Posterior cingulate gyrus (tissue), 11 donors: ENCODE results near the gene EIF4EBP2.

Experiments
- DNase-seq, 10 donors: peaks; one replicate each; pipeline versions ENCODE4 v3.0.0 to v3.0.0-alpha.2; 2020 to 2021; ENCODE audit warnings: mixed read lengths in 3 of 10
- intact Hi-C: fragments of 100-400 bp; cut with DNase I; formaldehyde crosslinking; loops from one replicate; pipeline ENCODE4 v1.15.1; 2023

Gene EIF4EBP2

DNA sequence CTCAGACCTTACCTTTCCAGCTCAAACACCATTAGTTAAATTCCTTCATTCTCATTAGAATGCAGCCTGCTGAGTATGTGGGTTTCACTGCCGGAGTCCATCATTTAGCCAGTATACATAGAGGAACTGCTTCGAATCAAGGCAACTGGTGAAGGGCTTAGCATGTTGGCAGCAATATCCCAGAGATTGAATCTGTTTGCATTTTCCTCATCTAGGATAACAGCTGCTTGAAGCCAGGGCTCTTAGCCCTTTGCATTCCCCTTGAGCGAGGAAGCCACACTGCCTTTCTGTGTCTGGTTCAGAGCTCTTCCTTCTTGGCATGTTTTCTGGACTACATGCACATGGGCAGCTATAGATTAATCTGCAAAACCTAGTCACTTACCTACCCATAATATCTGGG, 22.9 kb downstream of the EIF4EBP2 start:
- intact Hi-C loops: no loop called here
- no peak for DNase-seq

DNA sequence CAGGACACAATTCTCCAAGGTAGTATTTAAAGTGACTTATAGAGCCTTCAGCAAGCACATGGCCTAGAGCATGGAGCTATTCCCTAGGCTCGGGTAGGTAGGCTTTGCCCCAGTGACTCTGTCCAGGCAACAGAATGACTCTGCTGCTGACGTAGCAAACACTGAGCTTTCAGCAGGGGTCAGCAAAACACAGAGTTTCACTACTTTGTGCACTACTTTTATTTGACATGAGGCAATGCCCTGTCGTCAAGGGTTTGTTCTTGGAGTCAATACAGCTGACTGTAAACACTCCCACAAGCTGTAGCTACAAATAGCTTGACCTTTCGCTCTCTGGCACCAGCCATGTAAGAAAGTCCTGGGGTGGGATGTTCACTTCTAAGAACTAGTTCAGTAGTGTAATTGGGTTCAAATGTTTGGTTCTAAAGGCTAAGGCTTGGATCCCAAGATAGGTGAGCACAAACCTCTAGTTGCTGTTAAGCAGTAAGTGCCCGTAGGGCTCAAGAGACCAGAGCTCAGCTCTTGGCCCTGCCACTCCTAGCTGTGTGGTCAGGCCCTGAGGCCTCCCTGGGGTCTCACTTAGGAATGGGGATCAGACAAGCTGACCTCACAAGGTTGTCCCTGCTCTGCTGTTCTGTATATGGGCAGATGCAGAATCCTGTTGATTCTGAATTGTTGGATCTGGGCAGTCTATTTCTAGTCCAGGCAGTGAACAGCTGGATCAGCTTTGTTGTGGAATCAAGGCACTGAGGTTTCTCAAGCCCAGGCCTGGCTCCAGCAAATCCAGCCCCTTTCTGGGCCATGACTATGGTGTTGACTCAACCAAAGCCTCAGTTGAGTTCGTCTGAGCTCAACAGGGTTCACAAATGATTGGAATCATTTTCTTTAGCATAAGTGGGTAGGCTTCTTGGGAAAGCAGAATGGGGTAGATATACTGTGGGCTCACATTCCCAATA, 26.8 kb downstream of the EIF4EBP2 start:
- DNase-seq: peak in 2 of 10 donors; percentile 8 to 40
- intact Hi-C loops: no loop called here

DNA sequence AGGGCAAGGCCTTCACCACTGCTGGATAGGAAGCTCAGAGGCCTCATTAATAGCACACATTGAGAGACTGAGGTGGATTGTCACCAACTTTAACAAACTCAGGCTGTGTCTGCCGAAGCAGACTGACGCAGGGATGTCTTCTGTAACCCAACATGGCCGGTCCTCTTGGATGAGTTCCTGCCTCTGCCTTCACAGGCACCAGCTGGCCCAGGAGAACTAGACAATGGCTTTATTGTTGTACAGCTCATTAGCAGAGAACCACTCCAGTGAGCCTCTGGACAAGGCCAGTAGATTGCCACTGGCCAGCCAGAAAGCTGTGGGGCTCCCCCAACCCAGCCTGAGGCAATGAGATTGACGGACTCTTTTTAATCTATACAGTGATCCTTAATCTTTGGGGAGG, 28.2 kb downstream of the EIF4EBP2 start:
- DNase-seq: peak; percentile 28 to 92 (median 64)
- intact Hi-C loops: no loop called here

GRCh38 chr10:70432561-70433263, 28.8 kb downstream of the EIF4EBP2 start:
- DNase-seq: no peak
- intact Hi-C loops: no loop called here

DNA sequence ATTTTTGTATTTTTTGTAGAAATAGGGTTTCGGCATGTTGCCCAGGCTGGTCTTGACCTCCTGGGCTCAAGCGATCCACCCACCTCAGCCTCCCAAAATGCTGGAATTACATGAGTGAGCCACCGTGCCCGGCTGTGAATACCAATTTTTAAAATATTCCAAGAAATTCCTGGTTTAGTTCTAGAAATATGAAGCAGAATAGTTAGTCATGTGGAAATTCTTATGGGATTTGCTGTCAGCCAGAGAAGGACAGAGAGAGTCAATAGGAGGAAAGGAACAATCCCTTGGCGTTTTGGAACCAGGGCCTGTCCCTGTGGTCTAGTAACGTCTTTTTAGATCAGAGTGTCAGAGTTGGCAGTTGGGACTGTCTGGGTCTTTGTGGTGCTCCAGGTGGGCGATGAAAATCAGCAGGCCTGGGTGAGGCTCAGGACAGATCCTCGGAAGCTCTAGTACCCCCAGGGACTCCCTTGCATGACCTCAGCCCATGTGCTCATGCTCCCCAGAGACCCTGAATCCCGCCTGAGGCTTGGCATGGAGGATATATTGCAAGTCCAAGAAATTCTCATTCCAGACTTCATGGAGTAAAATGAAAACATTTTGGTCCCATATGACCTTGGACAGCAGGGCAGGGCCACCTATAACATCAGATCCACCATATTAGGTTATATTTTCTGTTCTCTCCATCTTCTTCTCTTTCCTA, 29.8 kb downstream of the EIF4EBP2 start:
- intact Hi-C loops: no loop called here
- DNase-seq: no peak

DNA sequence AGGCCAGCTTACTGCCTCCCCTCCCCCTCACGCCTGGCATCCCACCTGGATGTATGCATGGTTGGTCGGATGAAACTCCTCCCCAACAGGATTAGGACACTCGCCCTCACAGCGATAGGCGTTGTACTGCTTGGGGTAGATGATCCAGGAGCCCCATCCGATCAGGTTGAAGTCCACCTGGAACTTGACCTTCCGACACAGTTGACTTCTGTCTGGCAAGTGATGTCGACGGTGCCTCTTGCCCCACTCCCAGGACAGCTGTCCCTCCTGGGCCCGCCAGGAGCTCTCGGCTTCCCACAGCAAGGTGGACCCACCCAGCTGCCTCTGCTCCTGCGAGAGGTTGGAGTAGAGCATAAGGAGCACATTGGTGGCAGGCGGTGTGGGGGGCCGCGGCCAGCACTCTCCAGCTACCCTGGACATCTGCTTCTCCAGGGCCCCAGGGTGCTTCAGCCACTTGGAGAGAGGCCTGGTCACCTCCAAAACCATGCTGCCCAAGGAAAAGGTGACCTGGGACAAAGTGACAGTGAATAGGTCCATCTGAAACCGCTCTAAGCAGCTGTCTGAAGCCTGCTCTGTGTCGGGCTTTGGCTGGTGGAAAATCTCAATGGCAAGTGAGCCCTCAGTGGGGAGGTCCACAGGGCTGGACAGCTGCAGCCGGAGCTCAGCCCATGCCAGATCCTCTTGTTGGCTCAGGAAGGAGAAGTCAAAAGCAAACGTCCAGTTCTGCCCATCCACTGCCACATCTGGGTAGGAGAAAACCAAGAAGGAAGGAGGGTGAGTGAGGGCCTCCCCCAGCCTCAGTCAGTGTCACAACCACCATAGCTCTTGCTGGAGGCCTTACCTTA, 31.5 kb downstream of the EIF4EBP2 start:
- intact Hi-C loops: no loop called here
- DNase-seq: no peak

GRCh38 chr10:70437721-70438120, 33.8 kb downstream of the EIF4EBP2 start:
- intact Hi-C loops: no loop called here
- no peak for DNase-seq

DNA sequence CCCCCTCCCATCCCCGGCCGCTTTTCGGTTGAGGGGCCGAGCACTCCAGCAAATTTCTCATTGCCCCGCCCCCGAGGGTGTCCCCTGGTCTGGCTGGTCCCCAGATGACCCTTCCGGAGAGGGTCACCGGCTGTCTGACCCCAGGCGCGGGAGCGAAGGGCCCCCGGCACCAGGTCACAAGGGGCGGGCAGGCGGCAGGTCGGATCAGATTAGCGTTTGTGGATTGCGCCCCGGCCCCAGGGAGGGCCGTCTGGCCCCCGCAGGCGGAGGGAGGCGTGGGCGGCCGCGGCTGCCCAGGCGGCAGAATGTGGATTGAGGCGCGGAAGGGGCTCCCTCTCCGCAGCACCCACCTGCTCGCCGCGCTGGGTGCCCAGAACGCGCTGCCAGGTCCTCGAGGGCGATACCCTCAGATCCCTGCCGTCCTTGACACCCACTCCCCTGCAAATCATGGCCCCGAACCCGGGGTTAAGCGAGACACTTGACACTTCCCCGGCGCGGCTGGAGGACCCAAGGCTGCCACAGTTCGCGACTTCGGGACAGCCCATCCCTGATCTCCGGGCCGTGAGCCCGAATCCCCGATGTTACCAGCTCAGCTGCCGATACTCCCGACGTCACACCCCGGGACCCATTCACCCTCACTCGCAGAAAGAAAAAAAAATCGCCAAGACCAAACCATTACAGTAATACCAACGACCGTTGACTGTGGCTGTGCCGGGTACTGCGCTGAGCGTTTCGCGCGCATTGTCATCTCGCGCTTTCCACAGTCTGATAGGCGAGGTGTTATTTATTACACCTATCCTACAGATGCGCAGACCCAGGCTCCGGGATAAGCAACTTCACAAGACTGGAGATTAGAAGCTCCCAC, 36.6 kb downstream of the EIF4EBP2 start:
- intact Hi-C loops: no loop called here

GRCh38 chr10:70441161-70441894, 37.4 kb downstream of the EIF4EBP2 start, which contains the start of gene NODAL:
TSS of gene NODAL (minus strand) at chr10:70441681. CDS start at chr10:70441667, 14 bp downstream.
- intact Hi-C loops: no loop called here
- DNase-seq: no peak

More for the DNA sequence above, 36.6 kb downstream of the EIF4EBP2 start:
- DNase-seq: no peak

DNA sequence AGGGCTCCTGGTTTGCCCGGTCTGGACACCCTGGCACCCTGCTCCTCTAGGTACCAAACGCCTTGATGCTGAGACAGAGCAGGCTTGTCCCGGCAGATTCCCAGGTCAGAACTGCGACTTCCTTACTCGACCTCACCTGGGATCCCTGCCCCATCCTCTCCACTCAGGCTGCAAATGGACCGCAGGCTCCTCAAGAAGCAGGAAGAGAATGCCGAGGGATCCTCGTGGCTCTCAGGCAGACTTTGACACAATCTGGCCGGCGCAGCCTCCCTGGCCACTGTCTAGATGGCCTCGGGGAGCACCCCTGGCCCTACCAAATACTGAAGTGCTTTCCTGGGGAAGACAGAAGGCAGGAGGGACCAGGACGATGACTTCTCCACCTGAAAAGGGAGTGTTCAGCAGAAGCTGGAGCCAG, 38.0 kb downstream of the EIF4EBP2 start:
- no peak for DNase-seq
- intact Hi-C loops: no loop called here

DNA sequence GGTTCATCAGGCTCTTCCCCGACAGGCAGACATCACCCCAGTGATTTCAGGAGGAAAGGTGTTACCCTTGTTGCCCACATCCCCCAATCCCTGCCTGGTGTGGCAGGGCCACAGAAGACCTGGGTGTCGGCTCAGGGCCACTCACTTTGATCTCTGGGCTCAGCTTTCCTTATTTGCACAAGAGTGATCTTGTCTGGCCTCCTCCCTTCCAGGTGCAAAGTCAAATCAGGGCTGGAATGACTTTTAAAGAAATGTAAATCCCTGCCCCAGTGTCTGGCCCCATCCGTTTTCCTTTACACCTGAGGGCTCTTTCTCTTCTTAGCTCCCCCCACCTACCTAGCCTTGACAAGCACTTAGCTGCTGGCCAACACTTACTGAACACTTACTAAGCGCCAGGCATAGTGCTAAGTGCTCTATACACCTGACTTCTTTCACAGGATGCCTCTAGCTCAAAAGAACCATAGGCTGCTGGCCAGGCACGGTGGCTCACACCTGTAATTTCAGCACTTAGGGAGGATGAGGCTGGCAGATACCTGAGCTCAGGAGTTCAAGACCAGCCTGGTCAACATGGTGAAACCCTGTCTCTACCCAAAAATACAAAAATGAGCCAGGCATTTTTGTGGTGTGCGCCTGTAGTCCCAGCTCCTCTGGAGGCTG, 38.5 kb downstream of the EIF4EBP2 start:
- no peak for DNase-seq
- intact Hi-C loops: no loop called here

DNA sequence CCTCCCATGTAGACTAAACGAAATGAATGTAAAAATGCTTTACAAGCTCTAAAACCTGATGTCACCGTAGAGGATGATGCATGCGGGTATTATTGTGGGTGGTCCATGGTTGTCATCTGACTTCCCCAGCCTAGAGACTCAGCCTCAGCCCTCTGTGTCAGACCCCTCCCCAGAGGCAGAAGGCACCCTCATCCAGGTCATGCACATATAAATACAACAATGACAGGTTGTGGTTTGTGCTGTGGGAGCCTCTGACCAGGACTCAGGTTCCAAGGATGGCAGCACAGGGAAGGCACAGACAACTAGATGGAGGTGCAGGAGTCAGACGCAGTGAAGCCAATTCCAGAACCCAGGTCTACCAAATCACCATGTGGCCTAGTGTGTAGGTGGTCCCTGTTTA, 40.8 kb downstream of the EIF4EBP2 start:
- DNase-seq: no peak
- intact Hi-C loops: no loop called here

DNA sequence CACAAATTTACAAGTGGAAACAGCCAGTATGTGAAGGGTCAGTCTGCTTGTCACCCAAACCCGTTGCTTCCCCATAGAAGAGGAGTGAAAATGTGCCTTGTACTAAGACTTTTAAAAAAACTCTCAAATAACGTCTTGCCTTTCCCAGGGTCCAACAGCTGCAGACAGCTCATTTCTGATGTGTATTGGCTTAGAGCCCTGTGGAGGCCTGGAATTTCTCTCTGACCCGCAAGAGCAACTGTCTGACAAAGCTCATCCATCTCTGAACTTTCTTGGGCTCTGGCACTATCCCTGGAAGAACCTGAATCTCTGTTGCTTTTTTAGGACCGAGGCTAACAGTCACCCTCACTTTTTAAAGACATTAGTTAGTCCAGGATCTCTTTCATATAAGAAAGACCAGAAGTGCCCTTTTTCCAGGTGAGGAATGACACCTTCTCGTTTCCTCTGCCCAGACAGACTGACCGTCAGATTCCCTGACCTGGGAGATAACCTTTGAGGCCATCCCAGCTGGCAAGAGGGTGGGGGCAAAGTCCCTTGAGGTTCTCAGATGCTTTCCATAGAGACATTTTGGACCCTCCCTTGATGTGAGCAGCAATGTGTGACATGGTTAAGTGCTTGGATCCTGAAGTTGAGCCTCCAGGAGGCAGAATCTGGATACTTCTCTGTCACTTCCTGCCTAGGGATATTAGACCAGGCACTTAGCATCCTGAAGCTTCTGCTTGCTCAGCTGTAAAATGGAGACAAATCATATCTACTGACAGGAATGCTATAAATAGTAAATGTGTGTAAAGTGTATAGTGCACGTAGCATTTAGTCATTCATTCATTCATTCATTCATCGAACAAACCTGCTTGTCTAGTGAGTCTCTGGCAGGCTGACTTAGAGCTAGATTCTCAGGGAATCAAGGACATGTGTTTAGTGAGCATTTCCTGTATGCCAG, 42.0 kb downstream of the EIF4EBP2 start:
- intact Hi-C loops: no loop called here
- no peak for DNase-seq

DNA sequence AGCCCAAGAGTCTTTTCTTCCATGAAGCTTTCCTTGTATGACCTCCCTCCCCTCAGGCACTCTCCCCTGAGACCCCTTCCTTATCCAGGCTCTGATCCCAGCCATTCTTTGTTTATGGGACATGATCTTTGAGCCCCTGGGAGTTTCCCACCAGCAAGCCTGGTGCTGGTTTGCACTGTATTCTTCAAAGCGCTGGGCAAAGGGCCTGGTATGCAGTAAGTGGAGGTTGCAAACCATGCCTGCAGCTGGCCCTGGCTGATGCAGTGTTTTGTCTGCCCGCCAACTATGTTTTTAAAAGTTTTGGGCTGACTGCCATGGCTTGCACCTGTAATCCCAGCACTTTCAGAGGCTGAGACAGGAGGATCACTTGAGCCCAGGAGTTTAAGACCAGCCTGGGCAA, 44.3 kb downstream of the EIF4EBP2 start:
- intact Hi-C loops: no loop called here
- peak in 1 of 10 donors; percentile 49 for DNase-seq

- intact Hi-C loops: no loop called here
- no peak for DNase-seq
These were observed 51.3 kb downstream of the EIF4EBP2 start for GRCh38 chr10:70455213-70455630.

GRCh38 chr10:70456164-70456563, 52.2 kb downstream of the EIF4EBP2 start:
- intact Hi-C loops: no loop called here
- no peak for DNase-seq
